ENCODE results near the gene ESPL1.
"Not testable (repeated sequence)": the region's sequence is repeated elsewhere in the genome, so short reads cannot be mapped to it uniquely, and the experiment has no call there.

ESPL1 gene

DNA sequence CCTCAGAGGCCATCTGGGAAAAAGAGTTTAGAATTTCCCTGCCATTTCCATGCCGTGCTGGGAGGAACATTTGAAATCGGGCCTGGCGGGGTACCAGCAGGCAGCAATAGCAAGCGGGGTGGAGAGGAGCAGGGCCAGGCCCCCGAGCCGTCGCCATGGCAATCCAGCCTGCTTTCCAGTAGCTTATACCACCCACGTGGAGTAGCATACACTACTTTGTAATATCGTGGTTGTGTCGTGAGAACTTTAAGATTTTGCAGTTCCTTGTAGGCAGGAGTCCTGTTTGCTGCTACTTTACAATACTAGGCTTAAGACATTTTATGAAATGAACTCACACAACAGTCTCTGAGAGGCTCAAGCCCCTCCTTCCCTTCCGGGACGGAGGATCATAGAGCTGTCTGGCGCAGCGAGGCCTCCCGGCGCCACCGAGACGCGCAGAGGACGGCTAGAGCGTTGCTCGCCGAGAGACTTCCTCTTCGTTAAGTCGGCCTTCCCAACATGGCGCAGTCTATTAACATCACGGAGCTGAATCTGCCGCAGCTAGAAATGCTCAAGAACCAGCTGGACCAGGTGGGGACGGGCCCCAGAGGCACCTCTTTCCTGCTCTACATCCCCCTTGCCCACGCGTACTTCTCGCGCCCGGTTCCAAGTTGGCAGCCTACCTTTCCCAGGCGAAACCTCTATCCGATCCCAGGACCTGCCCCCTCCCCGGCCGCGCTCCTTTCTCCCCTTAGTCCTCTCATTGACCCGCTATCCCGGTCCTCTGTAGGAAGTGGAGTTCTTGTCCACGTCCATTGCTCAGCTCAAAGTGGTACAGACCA, 27.2 kb downstream of the ESPL1 start, which contains the start of gene PFDN5:
TSS of gene PFDN5 (plus strand) at position 473 of the 821 bp plus-strand sequence. CDS start at position 499, 26 bp downstream.
- Histone ChIP-seq H3K4me3 (peak within 1 kb of the TSS; percentile 94), H3K27ac (peak within 1 kb of the TSS; percentile 92 to 94)
- DNase-seq (ENCODE audit: low spot score): peak; percentile 90
- TF ChIP-seq, protein P1, sequence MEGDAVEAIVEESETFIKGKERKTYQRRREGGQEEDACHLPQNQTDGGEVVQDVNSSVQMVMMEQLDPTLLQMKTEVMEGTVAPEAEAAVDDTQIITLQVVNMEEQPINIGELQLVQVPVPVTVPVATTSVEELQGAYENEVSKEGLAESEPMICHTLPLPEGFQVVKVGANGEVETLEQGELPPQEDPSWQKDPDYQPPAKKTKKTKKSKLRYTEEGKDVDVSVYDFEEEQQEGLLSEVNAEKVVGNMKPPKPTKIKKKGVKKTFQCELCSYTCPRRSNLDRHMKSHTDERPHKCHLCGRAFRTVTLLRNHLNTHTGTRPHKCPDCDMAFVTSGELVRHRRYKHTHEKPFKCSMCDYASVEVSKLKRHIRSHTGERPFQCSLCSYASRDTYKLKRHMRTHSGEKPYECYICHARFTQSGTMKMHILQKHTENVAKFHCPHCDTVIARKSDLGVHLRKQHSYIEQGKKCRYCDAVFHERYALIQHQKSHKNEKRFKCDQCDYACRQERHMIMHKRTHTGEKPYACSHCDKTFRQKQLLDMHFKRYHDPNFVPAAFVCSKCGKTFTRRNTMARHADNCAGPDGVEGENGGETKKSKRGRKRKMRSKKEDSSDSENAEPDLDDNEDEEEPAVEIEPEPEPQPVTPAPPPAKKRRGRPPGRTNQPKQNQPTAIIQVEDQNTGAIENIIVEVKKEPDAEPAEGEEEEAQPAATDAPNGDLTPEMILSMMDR (IDR thresholded peaks at IDR 0.05): no peak

- no peak for DNase-seq (ENCODE audit: low spot score)
- TF ChIP-seq, protein P1 (IDR thresholded peaks at IDR 0.05): no peak
- peak overlapping the region; percentile 92 to 94 for H3K27ac ChIP-seq
These were observed 27.8 kb downstream of the ESPL1 start for GRCh38 chr12:53295891-53296219.

GRCh38 chr12:53297106-53297505, 29.0 kb downstream of the ESPL1 start:
- not testable (repeated sequence) for H3K4me3 ChIP-seq; H3K27ac ChIP-seq; DNase-seq (ENCODE audit: low spot score)

More at GRCh38 chr12:53295891-53296219, 27.8 kb downstream of the ESPL1 start:
- peak overlapping the region; percentile 94 for H3K4me3 ChIP-seq

DNA sequence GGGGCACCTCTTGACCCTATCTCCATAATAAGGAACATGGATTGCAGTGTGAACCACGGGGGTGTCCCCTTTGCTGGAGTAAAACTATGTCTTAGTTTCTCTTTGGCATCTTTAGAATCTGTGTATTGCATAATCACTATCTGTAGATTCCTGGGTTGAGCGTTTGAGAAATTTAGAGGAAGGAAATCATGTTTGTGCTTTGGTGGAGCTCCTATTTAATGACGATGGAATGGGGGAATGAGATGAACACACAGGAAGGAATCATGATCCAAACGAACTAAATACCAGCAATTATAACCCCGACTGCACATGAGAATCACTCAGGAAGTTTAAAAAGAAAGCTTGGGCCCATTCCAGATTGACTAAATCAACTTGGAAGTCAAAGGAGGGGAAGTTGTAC, 30.1 kb downstream of the ESPL1 start:
- DNase-seq (ENCODE audit: low spot score): no peak
- Histone ChIP-seq H3K4me3 (no peak overlapping the region), H3K27ac (peak overlapping the region; percentile 43 to 50)
- TF ChIP-seq, protein P1 (IDR thresholded peaks at IDR 0.05): no peak

GRCh38 chr12:53299101-53299453, 31.0 kb downstream of the ESPL1 start:
- Histone ChIP-seq H3K4me3 (peak overlapping the region; percentile 94), H3K27ac (peak overlapping the region; percentile 50 to 78)
- DNase-seq (ENCODE audit: low spot score): no peak
- TF ChIP-seq, protein P1 (IDR thresholded peaks at IDR 0.05): no peak

- peak within 1 kb of the TSS; percentile 94 for H3K4me3 ChIP-seq
These were observed 31.5 kb downstream of the ESPL1 start, which contains the start of gene MYG1 for GRCh38 chr12:53299454-53300180. MYG1 (plus strand) TSS chr12:53299695; CDS start chr12:53299738, 43 bp downstream.

DNA sequence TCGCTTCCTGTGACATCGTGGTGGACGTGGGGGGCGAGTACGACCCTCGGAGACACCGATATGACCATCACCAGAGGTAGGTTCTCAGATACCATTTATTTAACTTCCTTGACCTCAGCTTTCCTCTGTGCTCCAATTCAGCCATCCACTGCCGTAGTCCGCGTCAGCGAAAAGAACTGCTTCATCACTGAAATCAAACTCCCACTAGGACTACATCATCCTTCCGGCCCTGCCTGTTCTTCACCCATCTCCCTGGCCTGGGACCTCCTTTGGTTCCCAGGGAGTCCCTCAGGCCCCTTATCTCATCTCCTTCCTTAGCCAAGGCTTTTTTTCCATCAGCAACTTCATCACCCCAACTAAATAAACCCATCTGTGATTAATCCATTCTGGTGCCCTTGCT, 32.1 kb downstream of the ESPL1 start:
- TF ChIP-seq, protein P1 (IDR thresholded peaks at IDR 0.05): no peak
- Histone ChIP-seq H3K27ac (peak overlapping the region; percentile 44 to 78), H3K4me3 (peak overlapping the region; percentile 94)
- DNase-seq (ENCODE audit: low spot score): no peak

More at GRCh38 chr12:53299454-53300180, 31.5 kb downstream of the ESPL1 start, which contains the start of gene MYG1:
- TF ChIP-seq, protein P1 (IDR thresholded peaks at IDR 0.05): no peak
- DNase-seq (ENCODE audit: low spot score): peak; percentile 93
- peak within 1 kb of the TSS; percentile 50 to 78 for H3K27ac ChIP-seq

Measured in coronary artery (tissue), 2 donors.